Suprapubic skin (tissue), 4 donors: Measurements from ENCODE around the gene GAN.

Source experiments
- EP300 ChIP-seq: sonication (generic); formaldehyde crosslinking; IDR thresholded peaks from one replicate; pipeline ENCODE4 v1.6.1; 2017; ENCODE audit warnings: antibody characterized with exemption
- POLR2A ChIP-seq, 2 donors: fragments of 450-650 bp; IDR thresholded peaks; one replicate each; pipeline ENCODE4 v1.6.1; 2017; ENCODE audit warnings: antibody characterized with exemption in 2 of 2, mild to moderate bottlenecking in 2 of 2, moderate library complexity in 2 of 2
- POLR2AphosphoS5 ChIP-seq, 3 donors: sonication (generic); formaldehyde crosslinking; IDR thresholded peaks; one replicate each; pipeline ENCODE4 v1.6.1; 2017; ENCODE audit warnings: antibody characterized with exemption in 3 of 3
- TF ChIP-seq, protein P1 (sequence below), 2 donors: fragments of 200-600 bp in 1 of 2; fragments of 450-650 bp in 1 of 2; sonication (generic) in 1 of 2; IDR thresholded peaks; one replicate each; pipeline ENCODE4 v1.5.1; 2016 to 2019; ENCODE audit warnings: antibody characterized with exemption in 2 of 2, mild to moderate bottlenecking in 1 of 2, moderate library complexity in 1 of 2

GRCh38 chr16:81357711-81358260 lies 43.0 kb downstream of the GAN start:
- TF ChIP-seq, protein P1, sequence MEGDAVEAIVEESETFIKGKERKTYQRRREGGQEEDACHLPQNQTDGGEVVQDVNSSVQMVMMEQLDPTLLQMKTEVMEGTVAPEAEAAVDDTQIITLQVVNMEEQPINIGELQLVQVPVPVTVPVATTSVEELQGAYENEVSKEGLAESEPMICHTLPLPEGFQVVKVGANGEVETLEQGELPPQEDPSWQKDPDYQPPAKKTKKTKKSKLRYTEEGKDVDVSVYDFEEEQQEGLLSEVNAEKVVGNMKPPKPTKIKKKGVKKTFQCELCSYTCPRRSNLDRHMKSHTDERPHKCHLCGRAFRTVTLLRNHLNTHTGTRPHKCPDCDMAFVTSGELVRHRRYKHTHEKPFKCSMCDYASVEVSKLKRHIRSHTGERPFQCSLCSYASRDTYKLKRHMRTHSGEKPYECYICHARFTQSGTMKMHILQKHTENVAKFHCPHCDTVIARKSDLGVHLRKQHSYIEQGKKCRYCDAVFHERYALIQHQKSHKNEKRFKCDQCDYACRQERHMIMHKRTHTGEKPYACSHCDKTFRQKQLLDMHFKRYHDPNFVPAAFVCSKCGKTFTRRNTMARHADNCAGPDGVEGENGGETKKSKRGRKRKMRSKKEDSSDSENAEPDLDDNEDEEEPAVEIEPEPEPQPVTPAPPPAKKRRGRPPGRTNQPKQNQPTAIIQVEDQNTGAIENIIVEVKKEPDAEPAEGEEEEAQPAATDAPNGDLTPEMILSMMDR (IDR thresholded peaks at IDR 0.05): no peak
- no peak for TF ChIP-seq POLR2A (IDR thresholded peaks at IDR 0.05)
- no peak for TF ChIP-seq EP300
- TF ChIP-seq POLR2AphosphoS5 (IDR thresholded peaks at IDR 0.05): no peak
